BE2C (cell line): ENCODE results near the gene PTTG2.

ENCODE experiments used
- DNase-seq: peaks from one replicate; pipeline ENCODE4 v3.0.0-alpha.2; 2020
- H3K27me3 ChIP-seq: fragments of 250-450 bp; sonication (Bioruptor Pico); 2 replicates; pipeline ENCODE4 v1.5.1; 2020; ENCODE audit warnings: mild to moderate bottlenecking
- H3K36me3 ChIP-seq: fragments of 250-450 bp; sonication (Bioruptor Pico); 2 replicates; pipeline ENCODE4 v1.5.1; 2020; ENCODE audit warnings: mild to moderate bottlenecking
- H3K4me1 ChIP-seq: fragments of 250-450 bp; sonication (Bioruptor Pico); 2 replicates; pipeline ENCODE4 v1.5.1; 2020
- H3K4me3 ChIP-seq: 2 replicates; pipeline ENCODE4 v1.5.1; 2011; ENCODE audit warnings: low read depth, low read length
- H3K9me3 ChIP-seq: fragments of 250-450 bp; sonication (Bioruptor Pico); 2 replicates; pipeline ENCODE4 v1.5.1; 2020
- CTCF ChIP-seq: IDR thresholded peaks from 2 replicates; pipeline ENCODE4 v1.5.1; 2012; ENCODE audit warnings: mild to moderate bottlenecking, low read depth, low read length

The PTTG2 gene

GRCh38 chr4:38004062-38004461 is 43.9 kb downstream of the PTTG2 start:
- no peaks in the 10 kb centered on the region for H3K4me1 ChIP-seq
- H3K27me3 ChIP-seq, result no peaks in the 10 kb centered on the region
- H3K9me3 ChIP-seq, result no peaks in the 10 kb centered on the region
- no peaks in the 10 kb centered on the region for H3K36me3 ChIP-seq
- no peak for TF ChIP-seq CTCF
- H3K4me3 ChIP-seq, result no peak overlapping the region
- DNase-seq, result no peak

DNA sequence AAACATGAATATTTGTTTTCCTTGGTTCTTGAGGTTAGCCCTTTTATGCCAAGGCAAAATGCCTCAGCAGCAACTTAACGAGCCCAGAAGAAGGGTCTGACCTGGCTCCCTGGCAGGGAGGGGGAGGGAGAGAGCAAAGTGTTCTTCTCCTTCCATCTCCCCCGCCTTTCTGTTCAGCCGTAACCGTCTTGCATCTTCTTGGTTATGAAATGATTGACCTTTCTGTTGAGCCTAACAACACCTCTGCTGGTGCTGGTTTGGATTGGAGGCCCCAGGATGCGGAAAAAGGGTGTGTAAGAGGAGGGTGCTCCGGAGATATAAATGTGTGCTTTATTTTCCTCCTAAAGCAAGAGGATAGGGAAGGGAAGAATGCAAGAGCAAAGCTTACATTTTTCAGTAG is 44.7 kb downstream of the PTTG2 start:
- no peaks in the 10 kb centered on the region for H3K27me3 ChIP-seq
- no peak for DNase-seq
- H3K36me3 ChIP-seq, result no peaks in the 10 kb centered on the region
- no peak for TF ChIP-seq CTCF
- no peak overlapping the region for H3K4me3 ChIP-seq
- H3K4me1 ChIP-seq, result no peaks in the 10 kb centered on the region
- H3K9me3 ChIP-seq, result no peaks in the 10 kb centered on the region

- H3K36me3 ChIP-seq, result no peaks in the 10 kb centered on the region
- H3K27me3 ChIP-seq, result no peaks in the 10 kb centered on the region
- no peak overlapping the region for H3K4me3 ChIP-seq
- no peak for DNase-seq
- H3K4me1 ChIP-seq, result no peaks in the 10 kb centered on the region
- no peak for TF ChIP-seq CTCF
- no peaks in the 10 kb centered on the region for H3K9me3 ChIP-seq
These were observed 45.4 kb downstream of the PTTG2 start for GRCh38 chr4:38005637-38006036.

DNA sequence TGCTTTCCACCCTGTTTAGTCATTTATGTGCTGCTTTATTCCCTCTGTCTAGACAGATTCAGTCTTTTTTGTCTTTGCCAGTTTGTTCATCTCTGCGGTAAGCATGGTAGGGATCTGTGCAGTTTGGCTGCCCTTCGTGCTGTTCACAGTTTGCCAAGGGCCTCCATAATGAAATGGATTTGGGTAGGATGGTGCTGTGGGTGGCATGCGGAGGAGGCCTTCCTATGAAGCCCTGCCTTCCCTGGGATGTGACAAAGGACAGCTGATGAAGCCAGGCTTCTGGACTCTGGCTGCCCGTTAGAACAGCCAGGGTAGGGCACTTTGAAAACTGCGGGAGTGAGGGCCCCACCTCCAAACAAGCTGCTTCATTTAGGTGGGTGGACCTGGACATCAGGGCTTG is 47.4 kb downstream of the PTTG2 start:
- Histone ChIP-seq H3K36me3 (no peaks in the 10 kb centered on the region), H3K4me3 (no peak overlapping the region), H3K27me3 (no peaks in the 10 kb centered on the region), H3K4me1 (no peaks in the 10 kb centered on the region), H3K9me3 (no peaks in the 10 kb centered on the region)
- no peak for TF ChIP-seq CTCF
- no peak for DNase-seq

DNA sequence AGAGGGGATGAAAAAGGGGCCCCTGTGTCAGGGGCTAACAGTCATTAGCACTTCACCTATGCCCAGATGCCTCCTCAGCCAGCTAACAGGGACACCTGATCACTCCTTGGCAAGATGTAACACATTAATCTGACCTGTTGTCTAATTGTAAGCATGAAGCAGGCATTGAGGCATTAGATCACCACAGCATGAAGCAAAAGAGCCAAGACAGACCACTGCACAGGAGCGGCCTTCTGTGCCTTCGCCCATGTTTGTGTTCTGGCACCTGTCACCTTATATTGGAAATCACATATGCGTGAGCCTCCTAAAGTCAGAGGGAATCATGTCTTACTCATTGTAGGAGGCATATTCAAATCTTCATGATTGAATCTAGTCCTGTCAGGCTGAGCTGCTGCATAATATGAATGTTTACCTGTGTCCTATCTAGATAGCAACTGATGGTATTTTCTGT is 48.4 kb downstream of the PTTG2 start:
- no peak overlapping the region for H3K4me3 ChIP-seq
- no peaks in the 10 kb centered on the region for H3K36me3 ChIP-seq
- no peak for TF ChIP-seq CTCF
- DNase-seq, result no peak
- H3K27me3 ChIP-seq, result no peaks in the 10 kb centered on the region
- H3K4me1 ChIP-seq, result no peaks in the 10 kb centered on the region
- H3K9me3 ChIP-seq, result no peaks in the 10 kb centered on the region

- Histone ChIP-seq H3K9me3 (no peaks in the 10 kb centered on the region), H3K4me3 (no peak overlapping the region), H3K36me3 (no peaks in the 10 kb centered on the region), H3K4me1 (no peaks in the 10 kb centered on the region), H3K27me3 (no peaks in the 10 kb centered on the region)
- no peak for DNase-seq
- no peak for TF ChIP-seq CTCF
These were observed 49.2 kb downstream of the PTTG2 start for GRCh38 chr4:38009421-38009820.
